HepG2 (cell line): ENCODE results near the gene E2F3. TPM values are rescaled to one million over a fixed set of nuclear protein-coding genes. Genes with fewer than 3 reads are reported as not detected.
A peak's percentile ranks its signal among the peaks of the same experiment; 100 is the strongest.

Experiments used
- FOSL1 ChIP-seq: sonication (generic); formaldehyde crosslinking; IDR thresholded peaks from 2 replicates; pipeline ENCODE4 v1.9.0; 2021; ENCODE audit warnings: missing genetic modification reagents, borderline replicate concordance
- GATAD1 ChIP-seq: IDR thresholded peaks from 2 replicates; pipeline ENCODE4 v1.6.1; 2016; ENCODE audit warnings: missing genetic modification reagents, missing compliant biosample characterization
- JDP2 ChIP-seq: sonication (generic); formaldehyde crosslinking; IDR thresholded peaks from 2 replicates; pipeline ENCODE4 v1.8.1; 2022; ENCODE audit warnings: missing genetic modification reagents, borderline replicate concordance
- NCOA1 ChIP-seq: sonication (generic); formaldehyde crosslinking; IDR thresholded peaks from 2 replicates; pipeline ENCODE4 v1.9.0; 2021; ENCODE audit warnings: missing genetic modification reagents
- SNAPC2 ChIP-seq: sonication (generic); formaldehyde crosslinking; IDR thresholded peaks from 2 replicates; pipeline ENCODE4 v1.8.1; 2022; ENCODE audit warnings: mild to moderate bottlenecking, missing genetic modification reagents
- STAT5B ChIP-seq: sonication (generic); formaldehyde crosslinking; IDR thresholded peaks from 2 replicates; pipeline ENCODE4 v1.4.0; 2020; ENCODE audit warnings: missing genetic modification reagents
- TARDBP ChIP-seq: sonication (generic); formaldehyde crosslinking; IDR thresholded peaks from 2 replicates; pipeline ENCODE4 v1.8.0; 2022; ENCODE audit warnings: mild to moderate bottlenecking, missing genetic modification reagents
- TSC22D2 ChIP-seq: sonication (generic); formaldehyde crosslinking; IDR thresholded peaks from 2 replicates; pipeline ENCODE4 v1.5.1; 2020; ENCODE audit warnings: missing genetic modification reagents, mild to moderate bottlenecking, borderline replicate concordance
- ZNF138 ChIP-seq: sonication (generic); formaldehyde crosslinking; IDR thresholded peaks from 2 replicates; pipeline ENCODE4 v1.5.0; 2020; ENCODE audit warnings: mild to moderate bottlenecking, low read depth, missing genetic modification reagents
- ZNF225 ChIP-seq: sonication (generic); formaldehyde crosslinking; IDR thresholded peaks from 2 replicates; pipeline ENCODE4 v1.4.0; 2020; ENCODE audit warnings: mild to moderate bottlenecking, missing genetic modification reagents
- ZSCAN30 ChIP-seq: sonication (generic); formaldehyde crosslinking; IDR thresholded peaks from 2 replicates; pipeline ENCODE4 v1.5.0; 2020; ENCODE audit warnings: mild to moderate bottlenecking, missing genetic modification reagents
- polyA plus RNA-seq, 8 experiments: library from polyadenylated mRNA; depleted of rRNA in 3 of 8; stranded (reverse) in 7 of 8; unstranded in 1 of 8; fragments of >200 nt; fragmentation: Illumina TruSeq in 4 of 8; extraction: Trizol in 4 of 8; gene quantifications; 2 replicates each; pipeline versions ENCODE4 v1.2.1 to v1.2.3, GENCODE V29; 2011 to 2016; ENCODE audit warnings: low read depth in 4 of 8, missing spikeins in 1 of 8, mixed read lengths in 1 of 8; ENCODE audit not compliant: insufficient read depth in 1 of 8
- total RNA-seq, 5 experiments: library from RNA; depleted of rRNA; stranded (reverse); fragments of >200 nt; fragmentation: Illumina TruSeq; extraction: Trizol; gene quantifications; 2 replicates each; pipeline ENCODE4 v1.2.3, GENCODE V29; 2016; ENCODE audit warnings: low read depth in 1 of 5
- TF ChIP-seq, protein P1 (sequence below): sonication (generic); formaldehyde crosslinking; IDR thresholded peaks from 2 replicates; pipeline ENCODE4 v1.4.0; 2020; ENCODE audit warnings: missing genetic modification reagents, borderline replicate concordance
- TF ChIP-seq, protein P2 (sequence below): sonication (generic); formaldehyde crosslinking; conservative IDR thresholded peaks from 2 replicates; pipeline ENCODE4 v1.4.0; 2020; ENCODE audit warnings: missing genetic modification reagents
- TF ChIP-seq, protein P3 (sequence below): sonication (generic); formaldehyde crosslinking; IDR thresholded peaks from 2 replicates; pipeline ENCODE4 v1.5.1; 2020; ENCODE audit warnings: missing genetic modification reagents, mild to moderate bottlenecking, borderline replicate concordance
- TF ChIP-seq, protein P4 (sequence below): sonication (generic); formaldehyde crosslinking; IDR thresholded peaks from 2 replicates; pipeline ENCODE4 v1.4.0; 2020; ENCODE audit warnings: missing genetic modification reagents
- TF ChIP-seq, protein P5 (sequence below): IDR thresholded peaks from 2 replicates; pipeline ENCODE4 v1.6.1; 2016; ENCODE audit warnings: mild to moderate bottlenecking, missing biosample characterization, missing genetic modification reagents
- TF ChIP-seq, protein P6 (sequence below): sonication (generic); formaldehyde crosslinking; IDR thresholded peaks from 2 replicates; pipeline ENCODE4 v1.8.1; 2023; ENCODE audit warnings: mild to moderate bottlenecking, missing genetic modification reagents

Gene E2F3
- total and polyA plus RNA-seq, 2 of the 13 experiments (the other 11 are each of a cell fraction or from before 2014, with no cell fraction given): 8.5 to 12.7 TPM

DNA sequence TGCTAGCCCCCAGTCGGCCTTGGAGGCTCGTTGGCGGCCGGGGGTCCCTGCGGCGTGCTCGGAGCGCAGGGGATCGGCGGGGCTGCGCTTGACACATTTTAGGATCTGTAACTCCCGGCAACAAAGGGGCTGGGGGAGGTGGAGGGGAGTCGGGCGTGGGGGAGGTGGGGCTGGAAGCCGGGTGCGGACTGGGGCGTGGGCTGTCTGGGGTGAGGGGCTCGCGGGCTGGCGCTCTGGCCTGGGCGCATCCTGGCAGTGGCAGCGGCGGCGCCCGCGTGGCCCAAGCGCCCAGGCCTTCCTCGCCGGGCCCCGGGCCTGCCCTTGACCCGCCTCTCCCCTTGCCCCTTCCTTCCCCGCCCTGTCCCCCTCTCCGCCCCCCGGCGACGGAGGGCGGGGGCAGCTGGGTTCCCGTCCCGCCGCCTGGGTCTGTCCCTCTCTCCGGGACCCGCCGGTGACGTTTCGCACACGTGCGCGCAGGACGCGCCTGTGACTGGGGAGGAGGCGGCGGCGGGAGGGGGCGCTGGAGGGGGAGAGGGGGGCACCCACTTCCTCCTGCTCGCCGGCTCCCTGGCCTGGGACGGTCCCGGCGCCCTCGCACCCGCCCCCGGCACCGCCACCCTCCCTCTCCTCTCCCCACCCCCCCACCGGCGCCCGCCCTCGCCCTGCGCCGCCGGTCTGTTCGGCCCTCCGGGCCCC, 1.5 kb downstream of the E2F3 start (continued):
- TF ChIP-seq, protein P1, sequence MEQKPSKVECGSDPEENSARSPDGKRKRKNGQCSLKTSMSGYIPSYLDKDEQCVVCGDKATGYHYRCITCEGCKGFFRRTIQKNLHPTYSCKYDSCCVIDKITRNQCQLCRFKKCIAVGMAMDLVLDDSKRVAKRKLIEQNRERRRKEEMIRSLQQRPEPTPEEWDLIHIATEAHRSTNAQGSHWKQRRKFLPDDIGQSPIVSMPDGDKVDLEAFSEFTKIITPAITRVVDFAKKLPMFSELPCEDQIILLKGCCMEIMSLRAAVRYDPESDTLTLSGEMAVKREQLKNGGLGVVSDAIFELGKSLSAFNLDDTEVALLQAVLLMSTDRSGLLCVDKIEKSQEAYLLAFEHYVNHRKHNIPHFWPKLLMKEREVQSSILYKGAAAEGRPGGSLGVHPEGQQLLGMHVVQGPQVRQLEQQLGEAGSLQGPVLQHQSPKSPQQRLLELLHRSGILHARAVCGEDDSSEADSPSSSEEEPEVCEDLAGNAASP: peak; percentile 78
- TF ChIP-seq, protein P2, sequence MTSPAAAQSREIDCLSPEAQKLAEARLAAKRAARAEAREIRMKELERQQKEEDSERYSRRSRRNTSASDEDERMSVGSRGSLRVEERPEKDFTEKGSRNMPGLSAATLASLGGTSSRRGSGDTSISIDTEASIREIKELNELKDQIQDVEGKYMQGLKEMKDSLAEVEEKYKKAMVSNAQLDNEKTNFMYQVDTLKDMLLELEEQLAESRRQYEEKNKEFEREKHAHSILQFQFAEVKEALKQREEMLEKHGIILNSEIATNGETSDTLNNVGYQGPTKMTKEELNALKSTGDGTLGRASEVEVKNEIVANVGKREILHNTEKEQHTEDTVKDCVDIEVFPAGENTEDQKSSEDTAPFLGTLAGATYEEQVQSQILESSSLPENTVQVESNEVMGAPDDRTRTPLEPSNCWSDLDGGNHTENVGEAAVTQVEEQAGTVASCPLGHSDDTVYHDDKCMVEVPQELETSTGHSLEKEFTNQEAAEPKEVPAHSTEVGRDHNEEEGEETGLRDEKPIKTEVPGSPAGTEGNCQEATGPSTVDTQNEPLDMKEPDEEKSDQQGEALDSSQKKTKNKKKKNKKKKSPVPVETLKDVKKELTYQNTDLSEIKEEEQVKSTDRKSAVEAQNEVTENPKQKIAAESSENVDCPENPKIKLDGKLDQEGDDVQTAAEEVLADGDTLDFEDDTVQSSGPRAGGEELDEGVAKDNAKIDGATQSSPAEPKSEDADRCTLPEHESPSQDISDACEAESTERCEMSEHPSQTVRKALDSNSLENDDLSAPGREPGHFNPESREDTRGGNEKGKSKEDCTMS: no peak
- TF ChIP-seq FOSL1 (CRISPR knock-in tag) (no peak), TARDBP (CRISPR knock-in tag) (peak; percentile 50; the same call in 1 of the 2 replicates), ZNF225 (CRISPR knock-in tag) (no peak), GATAD1 (CRISPR knock-in tag) (peak; percentile 61; the same call in 1 of the 2 replicates), ZSCAN30 (CRISPR knock-in tag) (no peak), SNAPC2 (CRISPR knock-in tag) (no peak), TSC22D2 (CRISPR knock-in tag) (0 out of 2 replicates have a peak, but pooled peaks have one; percentile 36), JDP2 (no peak), ZNF138 (CRISPR knock-in tag) (no peak), STAT5B (CRISPR knock-in tag) (no peak), NCOA1 (CRISPR knock-in tag) (no peak)
- TF ChIP-seq, protein P3, sequence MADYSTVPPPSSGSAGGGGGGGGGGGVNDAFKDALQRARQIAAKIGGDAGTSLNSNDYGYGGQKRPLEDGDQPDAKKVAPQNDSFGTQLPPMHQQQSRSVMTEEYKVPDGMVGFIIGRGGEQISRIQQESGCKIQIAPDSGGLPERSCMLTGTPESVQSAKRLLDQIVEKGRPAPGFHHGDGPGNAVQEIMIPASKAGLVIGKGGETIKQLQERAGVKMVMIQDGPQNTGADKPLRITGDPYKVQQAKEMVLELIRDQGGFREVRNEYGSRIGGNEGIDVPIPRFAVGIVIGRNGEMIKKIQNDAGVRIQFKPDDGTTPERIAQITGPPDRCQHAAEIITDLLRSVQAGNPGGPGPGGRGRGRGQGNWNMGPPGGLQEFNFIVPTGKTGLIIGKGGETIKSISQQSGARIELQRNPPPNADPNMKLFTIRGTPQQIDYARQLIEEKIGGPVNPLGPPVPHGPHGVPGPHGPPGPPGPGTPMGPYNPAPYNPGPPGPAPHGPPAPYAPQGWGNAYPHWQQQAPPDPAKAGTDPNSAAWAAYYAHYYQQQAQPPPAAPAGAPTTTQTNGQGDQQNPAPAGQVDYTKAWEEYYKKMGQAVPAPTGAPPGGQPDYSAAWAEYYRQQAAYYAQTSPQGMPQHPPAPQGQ (CRISPR knock-in tag): no peak
- TF ChIP-seq, protein P4, sequence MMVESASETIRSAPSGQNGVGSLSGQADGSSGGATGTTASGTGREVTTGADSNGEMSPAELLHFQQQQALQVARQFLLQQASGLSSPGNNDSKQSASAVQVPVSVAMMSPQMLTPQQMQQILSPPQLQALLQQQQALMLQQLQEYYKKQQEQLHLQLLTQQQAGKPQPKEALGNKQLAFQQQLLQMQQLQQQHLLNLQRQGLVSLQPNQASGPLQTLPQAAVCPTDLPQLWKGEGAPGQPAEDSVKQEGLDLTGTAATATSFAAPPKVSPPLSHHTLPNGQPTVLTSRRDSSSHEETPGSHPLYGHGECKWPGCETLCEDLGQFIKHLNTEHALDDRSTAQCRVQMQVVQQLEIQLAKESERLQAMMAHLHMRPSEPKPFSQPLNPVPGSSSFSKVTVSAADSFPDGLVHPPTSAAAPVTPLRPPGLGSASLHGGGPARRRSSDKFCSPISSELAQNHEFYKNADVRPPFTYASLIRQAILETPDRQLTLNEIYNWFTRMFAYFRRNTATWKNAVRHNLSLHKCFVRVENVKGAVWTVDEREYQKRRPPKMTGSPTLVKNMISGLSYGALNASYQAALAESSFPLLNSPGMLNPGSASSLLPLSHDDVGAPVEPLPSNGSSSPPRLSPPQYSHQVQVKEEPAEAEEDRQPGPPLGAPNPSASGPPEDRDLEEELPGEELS (CRISPR knock-in tag): peak; percentile 37; the same call in 1 of the 2 replicates
- TF ChIP-seq, protein P5, sequence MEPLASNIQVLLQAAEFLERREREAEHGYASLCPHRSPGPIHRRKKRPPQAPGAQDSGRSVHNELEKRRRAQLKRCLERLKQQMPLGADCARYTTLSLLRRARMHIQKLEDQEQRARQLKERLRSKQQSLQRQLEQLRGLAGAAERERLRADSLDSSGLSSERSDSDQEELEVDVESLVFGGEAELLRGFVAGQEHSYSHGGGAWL (CRISPR knock-in tag): peak; percentile 86
- TF ChIP-seq, protein P6, sequence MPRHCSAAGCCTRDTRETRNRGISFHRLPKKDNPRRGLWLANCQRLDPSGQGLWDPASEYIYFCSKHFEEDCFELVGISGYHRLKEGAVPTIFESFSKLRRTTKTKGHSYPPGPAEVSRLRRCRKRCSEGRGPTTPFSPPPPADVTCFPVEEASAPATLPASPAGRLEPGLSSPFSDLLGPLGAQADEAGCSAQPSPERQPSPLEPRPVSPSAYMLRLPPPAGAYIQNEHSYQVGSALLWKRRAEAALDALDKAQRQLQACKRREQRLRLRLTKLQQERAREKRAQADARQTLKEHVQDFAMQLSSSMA (CRISPR knock-in tag): no peak
